ENCODE data around the gene TSPAN18. TPM values are rescaled to one million over a fixed set of nuclear protein-coding genes. Genes with fewer than 3 reads are reported as not detected.

TSPAN18 gene, protein sequence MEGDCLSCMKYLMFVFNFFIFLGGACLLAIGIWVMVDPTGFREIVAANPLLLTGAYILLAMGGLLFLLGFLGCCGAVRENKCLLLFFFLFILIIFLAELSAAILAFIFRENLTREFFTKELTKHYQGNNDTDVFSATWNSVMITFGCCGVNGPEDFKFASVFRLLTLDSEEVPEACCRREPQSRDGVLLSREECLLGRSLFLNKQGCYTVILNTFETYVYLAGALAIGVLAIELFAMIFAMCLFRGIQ
- 45.5 TPM for total RNA-seq

DNA sequence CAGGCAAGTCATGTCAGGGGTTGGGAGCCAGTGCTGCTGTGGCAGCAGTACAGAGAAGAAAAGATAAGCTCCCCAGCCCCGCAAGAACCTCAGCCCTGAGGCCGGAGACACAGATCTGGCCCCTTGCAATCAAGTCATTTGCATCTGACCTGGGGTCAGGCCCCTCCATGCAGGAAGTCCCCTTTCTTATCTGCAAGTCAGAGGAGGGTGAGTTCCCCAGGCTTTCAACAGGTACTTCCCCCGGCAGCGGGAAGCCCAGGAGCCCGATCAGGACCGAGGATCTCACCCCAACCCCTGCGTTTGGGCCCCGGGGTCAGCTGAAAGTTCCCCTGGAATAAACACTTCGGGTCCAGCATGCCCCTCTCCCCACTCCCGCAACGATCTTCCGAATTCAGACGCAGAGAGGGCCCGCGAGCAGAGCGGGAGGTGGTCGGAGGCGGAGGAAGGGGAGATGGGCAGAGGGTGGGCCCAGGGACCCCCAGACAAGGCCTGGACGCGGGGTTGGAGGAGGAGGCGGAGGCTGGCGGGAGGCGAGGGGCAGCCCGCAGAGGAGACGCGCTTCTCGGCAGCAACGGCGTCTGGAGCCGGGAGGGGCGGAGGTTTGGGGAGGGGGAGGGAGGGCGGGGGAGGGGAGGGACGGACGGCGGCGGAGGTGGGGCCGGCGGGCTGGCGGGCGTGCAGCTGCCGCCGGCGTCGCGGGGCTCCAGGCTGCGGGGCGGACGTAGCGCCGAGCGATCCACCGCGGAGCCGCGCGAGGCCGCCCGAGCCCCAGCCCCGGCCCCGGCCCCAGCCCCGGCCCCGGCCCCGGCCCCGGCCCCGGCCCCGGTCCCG, at the start of gene TSPAN18:
Gene TSPAN18 (plus strand): TSS at position 680 of the 831 bp plus-strand sequence. CDS start 179,455 bp downstream, outside the sequence.
- intact Hi-C loops (cut with DNase I), result loop anchor here (5.0 kb wide), 1 partner anchor 166 kb away; no protein-coding TSS in a partner anchor
- DNase-seq (ENCODE audit: low spot score), result peak; percentile 67
- ATAC-seq, result peak; percentile 20

DNA sequence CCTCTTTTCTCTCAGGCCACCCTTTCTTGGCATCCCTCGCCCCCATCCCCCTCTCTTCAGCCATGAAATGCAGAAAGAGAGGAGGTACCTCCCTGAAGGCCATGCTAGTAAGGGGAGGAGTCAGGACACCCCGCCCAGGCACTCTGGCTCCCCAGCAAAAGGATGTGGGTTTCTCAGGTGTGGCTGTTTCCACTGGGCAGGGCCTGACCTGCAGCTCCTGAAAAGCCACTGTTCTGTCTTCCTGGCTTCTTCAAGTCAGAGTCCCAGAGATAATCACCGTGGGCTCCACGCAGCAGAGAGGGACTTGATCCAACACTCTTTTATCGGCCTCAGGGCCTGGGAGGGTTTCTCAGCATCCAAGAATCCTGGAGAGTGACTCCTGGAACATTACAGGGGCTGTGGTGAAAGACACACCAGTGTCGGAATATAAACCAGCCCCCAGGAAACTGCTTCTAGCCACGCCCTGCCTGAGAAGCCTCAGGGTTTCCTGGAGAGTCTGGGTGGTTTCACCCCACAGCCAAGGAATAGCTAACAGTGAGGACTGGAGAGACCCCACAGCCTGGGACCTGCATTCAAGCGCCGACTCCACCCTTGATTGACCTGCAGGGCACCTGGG, 45.7 kb upstream of the TSPAN18 start:
- ATAC-seq (peak; percentile 14), DNase-seq (ENCODE audit: low spot score) (no peak)
- intact Hi-C loops (cut with DNase I), result no loop called here

DNA sequence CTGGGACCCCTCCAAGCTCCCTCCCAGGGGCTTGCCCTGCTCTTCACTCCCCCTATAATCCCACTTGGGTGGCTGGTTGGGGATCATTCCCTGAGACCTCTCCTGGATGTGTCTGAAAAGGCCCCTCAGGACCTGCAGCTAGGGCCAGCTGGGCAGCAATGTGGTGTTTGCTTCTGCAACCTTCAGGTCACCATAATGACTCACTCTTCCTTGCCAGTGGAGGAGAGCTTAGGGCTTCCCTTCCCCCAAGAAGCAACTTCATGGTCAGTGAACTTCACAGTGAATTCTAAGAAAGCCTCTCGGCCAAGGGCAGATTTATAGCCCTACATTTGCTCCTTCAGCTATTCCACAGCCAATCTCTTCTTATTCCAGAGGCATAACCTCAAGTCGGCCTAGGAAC, 45.1 kb upstream of the TSPAN18 start:
- intact Hi-C loops (cut with DNase I), result no loop called here
- ATAC-seq (peak; percentile 27), DNase-seq (ENCODE audit: low spot score) (no peak)

DNA sequence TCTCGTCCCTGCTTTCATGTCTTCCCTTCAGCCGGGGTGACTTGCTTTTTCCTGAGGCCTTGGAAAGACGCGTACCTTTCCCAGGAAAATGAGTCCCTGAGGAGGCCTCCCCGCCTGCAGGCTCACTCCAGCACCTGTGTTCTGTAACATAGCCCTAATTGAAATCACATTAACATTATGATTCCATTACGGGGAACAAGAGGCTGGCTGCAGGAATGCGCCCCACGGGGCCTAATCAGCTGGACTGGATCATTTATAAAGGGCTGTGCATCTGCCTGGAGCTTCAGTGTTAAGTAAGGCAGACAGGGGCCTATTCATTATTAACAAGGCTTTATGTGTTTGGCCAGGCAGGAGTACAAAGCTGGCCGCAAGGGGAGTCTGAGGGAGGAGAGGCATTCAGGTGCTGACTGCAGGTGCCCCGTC, 41.9 kb upstream of the TSPAN18 start:
- intact Hi-C loops (cut with DNase I), result no loop called here
- DNase-seq (ENCODE audit: low spot score) (no peak), ATAC-seq (peak; percentile 82)

DNA sequence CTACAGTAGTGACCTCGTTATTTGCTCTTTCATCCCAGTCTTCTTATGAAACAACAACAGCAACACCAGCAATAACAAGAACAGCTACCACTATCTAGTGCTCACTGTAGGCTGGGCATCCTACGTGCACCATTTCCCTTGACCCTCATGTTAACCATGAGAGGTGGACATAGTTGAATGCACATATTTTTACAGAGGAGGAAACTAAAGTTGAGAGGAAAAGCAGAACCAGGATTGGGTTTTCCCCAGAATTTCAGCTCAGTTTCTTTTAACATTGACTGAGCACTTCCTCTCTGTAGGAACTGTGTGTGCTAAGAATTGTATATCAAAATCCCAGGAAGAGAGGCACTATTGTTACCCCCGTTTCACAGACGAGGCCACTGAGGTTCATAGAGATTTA, 39.4 kb upstream of the TSPAN18 start:
- intact Hi-C loops (cut with DNase I), result no loop called here
- DNase-seq (ENCODE audit: low spot score) (no peak), ATAC-seq (no peak)

DNA sequence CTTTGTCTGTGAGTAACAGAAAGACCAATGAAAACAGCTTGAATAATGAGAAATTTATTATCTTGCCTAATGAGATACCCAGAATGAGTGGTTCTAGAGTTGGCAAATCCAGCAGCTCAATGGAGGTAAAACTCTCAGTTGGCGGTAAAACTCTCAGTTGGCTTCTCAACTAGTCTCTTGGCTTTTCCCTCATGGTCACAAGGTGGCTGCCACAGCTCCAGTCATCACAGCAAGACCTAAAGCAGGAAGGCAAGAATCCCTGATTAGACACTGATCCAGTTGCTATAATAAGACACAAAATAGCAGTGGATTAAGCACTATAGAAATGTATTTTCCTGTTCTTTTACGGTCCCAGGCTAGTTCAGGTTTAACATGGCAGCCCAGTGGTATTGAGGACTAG, 37.5 kb upstream of the TSPAN18 start:
- ATAC-seq, result no peak
- intact Hi-C loops (cut with DNase I), result no loop called here
- DNase-seq (ENCODE audit: low spot score), result no peak

DNA sequence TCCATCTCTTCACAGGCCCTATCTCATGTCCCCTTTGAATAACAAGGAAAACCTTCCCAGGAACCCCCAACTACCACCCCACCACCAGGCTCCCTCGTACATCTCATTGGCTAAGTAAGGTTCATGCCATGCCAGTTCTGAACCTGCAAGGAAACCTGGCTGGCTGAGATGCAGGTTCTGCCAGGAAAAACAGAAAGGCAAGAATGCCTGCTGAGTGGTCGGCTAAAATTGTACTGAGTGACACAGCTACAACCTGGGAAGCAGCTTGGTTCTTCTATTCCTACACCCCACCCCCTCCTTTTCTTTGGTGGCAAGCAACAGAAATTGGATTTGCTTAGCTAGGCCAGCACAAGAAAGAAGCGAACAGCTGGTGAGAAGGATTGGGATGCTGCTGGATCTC, 36.1 kb upstream of the TSPAN18 start:
- DNase-seq (ENCODE audit: low spot score), result no peak
- intact Hi-C loops (cut with DNase I), result no loop called here
- no peak for ATAC-seq

DNA sequence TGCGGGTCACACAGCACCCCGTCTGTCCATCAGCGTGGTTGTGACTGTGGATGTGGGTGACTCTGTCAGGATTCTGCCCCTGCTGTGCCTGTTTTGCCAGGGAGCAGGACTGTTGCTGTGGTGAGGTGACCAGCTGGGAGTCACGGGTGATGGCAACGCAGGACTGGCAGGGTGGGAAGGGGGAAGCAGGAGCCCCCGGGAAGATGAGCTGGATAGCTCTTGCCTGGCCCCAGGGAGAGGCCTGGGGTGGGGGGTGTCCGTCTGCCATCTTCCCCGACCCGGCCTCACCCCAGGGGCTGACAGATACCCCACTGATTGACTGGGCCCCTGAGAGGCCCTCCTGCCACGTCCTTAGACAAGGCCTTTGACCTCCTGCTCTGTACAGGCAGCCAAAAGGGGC, 34.3 kb upstream of the TSPAN18 start:
- DNase-seq (ENCODE audit: low spot score) (no peak), ATAC-seq (no peak)
- intact Hi-C loops (cut with DNase I), result no loop called here

DNA sequence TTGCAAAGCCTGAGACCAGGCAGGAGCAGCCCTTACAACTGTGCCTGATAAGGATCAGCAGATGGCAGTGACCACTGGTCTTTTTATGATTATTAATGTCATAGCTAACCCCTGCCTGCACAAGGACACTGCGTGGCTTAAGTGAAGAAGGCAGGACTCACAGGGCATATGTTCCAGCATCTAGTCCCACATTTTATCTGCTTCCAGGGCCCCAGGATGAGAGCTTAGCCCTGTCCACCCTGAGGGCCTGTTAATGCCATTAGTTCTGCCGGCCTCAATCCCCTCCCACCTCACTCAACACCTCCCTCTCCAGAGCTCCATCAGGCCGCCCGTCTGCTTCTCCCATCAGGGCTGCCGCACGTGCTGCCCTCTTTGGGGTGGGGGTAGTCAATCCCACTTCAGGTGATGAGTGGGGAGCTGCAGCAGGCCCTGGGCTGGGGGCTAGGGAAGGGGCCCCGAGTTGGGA, 33.1 kb upstream of the TSPAN18 start:
- intact Hi-C loops (cut with DNase I), result no loop called here
- ATAC-seq, result no peak
- no peak for DNase-seq (ENCODE audit: low spot score)

DNA sequence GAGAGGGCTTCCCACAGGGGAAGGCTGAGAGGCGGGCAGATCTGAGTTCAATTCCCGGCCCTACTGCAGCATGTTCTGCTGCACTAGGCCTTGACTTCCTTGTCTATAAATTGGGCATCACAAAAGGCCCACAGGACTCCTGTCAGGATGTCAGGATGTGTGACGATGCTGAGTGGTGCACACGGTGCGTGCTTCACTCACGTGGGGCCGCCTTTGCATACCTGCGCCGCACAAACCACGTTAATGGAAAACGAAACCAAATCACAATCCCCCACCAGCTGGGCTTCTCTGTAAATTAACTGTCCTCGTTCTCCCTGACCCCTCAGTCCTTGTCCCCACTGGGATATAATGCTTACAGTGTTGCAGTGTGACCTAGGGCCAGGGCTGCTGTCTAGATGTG, 32.3 kb upstream of the TSPAN18 start:
- no peak for DNase-seq (ENCODE audit: low spot score)
- intact Hi-C loops (cut with DNase I), result no loop called here
- no peak for ATAC-seq

DNA sequence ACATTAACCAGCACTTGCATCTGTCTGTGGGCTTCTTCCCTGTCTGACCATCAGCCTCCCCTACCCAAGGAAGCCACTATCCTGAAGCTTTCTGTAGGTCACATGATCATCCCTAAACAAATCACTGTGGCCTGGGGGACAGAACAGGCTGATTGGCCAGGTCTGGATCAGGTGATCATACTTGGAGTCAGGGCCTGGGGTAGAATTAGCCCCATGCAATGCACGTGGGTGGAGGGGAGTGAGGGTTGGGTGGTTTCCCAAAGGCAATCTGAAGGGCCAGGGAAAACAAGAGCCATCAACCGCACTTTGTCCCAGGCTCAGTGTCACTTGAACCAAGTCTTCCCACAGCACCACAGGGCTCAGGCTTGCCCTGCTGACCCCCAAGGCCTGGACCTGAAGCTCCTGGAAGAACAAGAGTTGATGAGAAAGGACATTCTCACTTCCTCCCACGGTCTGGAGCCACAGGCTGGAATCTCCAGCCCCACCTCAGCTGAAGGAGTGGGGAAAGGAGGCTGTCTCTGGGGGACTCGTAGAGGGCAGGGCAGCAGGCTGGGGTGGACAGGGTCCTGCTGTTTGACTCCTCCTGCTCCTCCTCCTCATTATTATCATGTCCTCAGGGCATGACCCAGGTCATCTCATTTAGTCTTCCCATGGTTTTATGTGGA, 31.5 kb upstream of the TSPAN18 start:
- ATAC-seq, result no peak
- intact Hi-C loops (cut with DNase I), result no loop called here
- no peak for DNase-seq (ENCODE audit: low spot score)

DNA sequence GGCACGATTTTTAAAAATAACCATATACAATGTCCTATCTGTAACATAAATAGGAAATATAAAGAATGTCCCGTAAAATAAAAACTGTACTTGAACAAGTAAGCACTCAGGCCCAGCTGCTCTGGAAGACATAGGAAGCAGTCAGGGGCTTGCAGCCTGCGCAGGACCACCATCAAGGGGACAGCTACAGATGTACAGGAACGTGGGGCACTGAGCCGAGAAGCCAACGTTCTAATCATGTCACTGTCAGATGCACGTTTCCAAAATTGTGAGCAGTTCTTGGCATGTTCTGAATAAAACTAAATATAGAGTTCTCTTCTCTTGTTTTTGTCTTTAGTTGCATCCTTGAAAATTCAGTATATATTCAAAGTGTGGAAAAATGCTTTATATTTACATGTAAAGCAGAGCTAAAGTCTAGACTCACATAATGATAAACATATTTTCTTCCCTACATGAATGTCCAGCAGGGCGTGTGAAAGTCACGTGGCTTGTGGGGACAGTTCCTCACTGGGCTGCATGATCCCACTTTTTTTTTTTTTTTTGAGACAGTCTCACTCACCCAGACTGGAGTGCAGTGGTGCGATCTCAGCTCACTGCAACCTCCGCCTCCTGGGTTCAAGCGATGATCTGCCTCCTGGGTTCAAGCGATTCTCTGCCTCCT, 28.4 kb upstream of the TSPAN18 start:
- no peak for DNase-seq (ENCODE audit: low spot score)
- intact Hi-C loops (cut with DNase I), result no loop called here
- no peak for ATAC-seq

DNA sequence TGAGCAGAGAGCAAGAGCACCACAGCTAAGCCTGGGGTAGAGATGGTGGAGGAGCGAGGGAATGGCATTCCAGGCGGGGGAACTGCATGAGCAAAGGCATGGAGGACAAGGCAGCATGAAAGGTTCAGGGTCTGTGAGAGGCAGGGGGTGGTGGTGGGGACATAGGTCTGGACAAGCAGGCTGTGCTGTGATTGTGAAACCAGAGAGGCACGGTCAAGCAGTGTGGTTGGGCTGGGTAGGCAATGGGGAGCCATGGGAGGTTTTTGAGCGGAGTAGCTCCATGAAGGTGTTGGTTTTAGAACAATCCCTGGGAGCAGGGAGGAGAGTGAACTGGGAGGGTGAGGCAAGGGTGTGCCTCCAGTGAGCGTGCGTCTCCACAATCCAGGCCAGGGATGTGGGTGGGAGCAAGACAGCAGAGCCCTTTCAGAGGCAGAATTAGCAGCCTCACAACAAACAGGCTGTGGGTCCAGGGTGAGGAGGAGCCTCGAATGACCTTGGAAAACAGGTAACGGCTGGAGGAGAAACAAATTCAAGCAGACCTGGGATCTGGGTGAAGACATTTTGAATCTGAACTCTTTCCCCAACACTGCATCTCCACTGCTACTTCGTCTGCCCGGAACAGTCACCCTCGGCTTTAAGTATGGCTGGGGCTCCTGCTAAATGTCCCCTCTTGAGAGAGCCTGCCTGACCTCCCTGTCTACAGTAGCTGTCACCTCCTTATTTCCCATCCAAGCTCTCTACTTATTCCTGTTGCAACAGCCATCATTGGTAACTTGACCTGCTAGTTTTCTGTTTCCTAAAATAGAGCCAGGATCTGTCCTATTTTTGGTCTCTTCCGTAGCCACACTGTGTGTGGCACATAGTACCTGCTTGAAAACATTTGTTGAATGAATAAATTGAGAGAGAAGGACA, 27.0 kb upstream of the TSPAN18 start:
- no peak for ATAC-seq
- DNase-seq (ENCODE audit: low spot score), result no peak
- intact Hi-C loops (cut with DNase I), result no loop called here

DNA sequence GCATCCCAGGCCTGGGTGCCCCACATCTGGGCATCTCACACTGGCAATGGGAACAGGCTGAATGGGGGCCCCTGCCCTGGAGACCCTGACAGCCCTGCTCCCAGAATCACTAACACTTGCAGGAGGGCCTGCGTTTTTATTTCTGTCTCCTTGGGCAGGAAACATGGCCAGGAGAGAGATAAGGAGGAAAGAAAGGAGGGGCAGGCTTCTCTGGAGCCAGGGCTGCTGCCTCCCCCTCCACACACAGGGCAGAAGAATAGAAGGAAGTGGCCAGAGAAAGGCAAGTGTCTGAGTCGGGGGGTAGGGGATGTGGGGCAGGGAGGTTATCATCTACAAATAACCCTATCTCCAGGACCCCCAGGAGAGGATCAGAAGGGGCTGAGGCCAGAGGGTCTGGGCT, 25.5 kb upstream of the TSPAN18 start:
- intact Hi-C loops (cut with DNase I), result no loop called here
- no peak for ATAC-seq
- DNase-seq (ENCODE audit: low spot score), result no peak

DNA sequence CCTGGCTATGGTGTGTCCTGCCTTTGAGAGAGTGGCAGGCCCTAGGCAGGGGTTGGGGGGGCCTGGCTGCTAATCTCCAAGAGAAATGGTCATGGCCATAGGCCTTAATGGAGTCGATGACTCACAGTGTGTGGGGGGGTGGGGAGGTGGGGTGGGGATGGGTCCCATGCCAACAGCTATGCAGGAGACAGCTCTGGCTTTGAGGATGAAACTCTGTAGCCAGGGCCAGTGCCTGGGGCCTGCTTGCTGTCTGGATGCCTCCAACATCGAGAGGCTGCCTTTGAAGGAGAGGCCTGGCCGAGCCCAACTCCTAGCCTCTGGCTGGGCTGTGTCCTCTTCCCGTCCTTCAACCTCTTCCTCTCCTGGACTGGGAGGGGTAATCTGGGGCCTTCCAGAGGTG, 23.9 kb upstream of the TSPAN18 start:
- intact Hi-C loops (cut with DNase I), result no loop called here
- ATAC-seq, result no peak

DNA sequence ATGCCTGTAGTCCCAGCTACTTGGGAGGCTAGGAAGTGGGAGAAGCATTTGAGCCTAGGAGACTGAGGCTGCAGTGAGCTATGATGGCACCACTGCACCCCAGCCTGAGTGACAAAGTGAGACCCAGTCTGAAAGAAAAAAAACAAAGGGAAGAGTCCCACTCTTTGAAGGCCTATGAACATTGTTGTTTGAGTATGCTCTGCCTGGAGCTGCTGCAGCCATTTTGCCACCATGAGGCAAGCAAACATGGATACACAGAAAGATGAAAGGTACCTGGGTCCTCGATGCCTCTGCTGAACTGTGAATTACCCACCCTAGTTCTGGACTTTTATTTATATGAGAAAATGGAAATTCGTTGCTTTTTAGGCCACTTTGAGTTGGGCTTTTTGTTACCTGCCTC, 19.7 kb upstream of the TSPAN18 start:
- ATAC-seq (no peak), DNase-seq (ENCODE audit: low spot score) (no peak)
- intact Hi-C loops (cut with DNase I), result no loop called here

More for the DNA sequence above, 23.9 kb upstream of the TSPAN18 start:
- DNase-seq (ENCODE audit: low spot score), result no peak

DNA sequence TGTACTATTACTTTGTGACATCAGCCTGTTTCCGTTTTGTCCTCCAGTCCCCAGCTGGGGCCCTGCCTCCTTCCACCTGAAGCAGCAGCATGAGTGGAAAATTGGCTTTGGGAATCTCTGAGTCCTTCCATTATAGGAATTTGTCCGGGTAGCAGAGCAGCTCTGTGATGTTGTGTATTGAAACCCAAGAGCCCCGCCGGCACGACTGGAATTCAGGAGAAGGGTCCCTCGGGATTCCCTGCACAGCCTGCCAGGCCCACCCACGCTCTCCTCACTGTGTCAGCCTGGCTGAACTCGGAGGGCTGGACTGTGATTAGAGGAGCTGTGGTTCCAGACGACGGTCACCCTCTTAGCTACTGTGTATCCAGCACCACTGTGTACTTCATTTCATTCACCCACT, 18.8 kb upstream of the TSPAN18 start:
- DNase-seq (ENCODE audit: low spot score), result peak; percentile 61
- intact Hi-C loops (cut with DNase I), result no loop called here
- peak; percentile 76 for ATAC-seq
